SJSA1 (cell line): ENCODE results near the gene CORO1C. TPM values are rescaled to one million over a fixed set of nuclear protein-coding genes. Genes with fewer than 3 reads are reported as not detected.

Experiments used
- DNase-seq, 2 experiments: peaks; one replicate each; pipeline ENCODE4 v3.0.0-alpha.2; 2015 to 2020; ENCODE audit warnings: low spot score in 2 of 2, low read depth in 1 of 2
- H3K27ac ChIP-seq: fragments of 250-450 bp; sonication (Bioruptor Pico); 2 replicates; pipeline ENCODE4 v1.5.1; 2020; ENCODE audit warnings: mild to moderate bottlenecking, moderate library complexity
- H3K27me3 ChIP-seq: fragments of 250-450 bp; sonication (Bioruptor Pico); replicated peaks from 2 replicates; pipeline ENCODE4 v1.5.1; 2020; ENCODE audit warnings: mild to moderate bottlenecking, moderate library complexity
- H3K36me3 ChIP-seq: fragments of 250-450 bp; sonication (Bioruptor Pico); 2 replicates; pipeline ENCODE4 v1.5.1; 2020; ENCODE audit warnings: mild to moderate bottlenecking
- H3K4me1 ChIP-seq: fragments of 250-450 bp; sonication (Bioruptor Pico); replicated peaks from 2 replicates; pipeline ENCODE4 v1.6.1; 2021; ENCODE audit warnings: mild to moderate bottlenecking
- H3K4me3 ChIP-seq: fragments of 250-450 bp; sonication (Bioruptor Pico); 2 replicates; pipeline ENCODE4 v1.5.1; 2020; ENCODE audit warnings: mild to moderate bottlenecking
- H3K9me3 ChIP-seq: fragments of 250-450 bp; sonication (Bioruptor Pico); replicated peaks from 2 replicates; pipeline ENCODE4 v1.5.1; 2020; ENCODE audit warnings: mild to moderate bottlenecking
- total RNA-seq: library from RNA; depleted of rRNA; stranded (reverse); fragments of >200 nt; shearing (Covaris generic); gene quantifications from 2 replicates; pipeline ENCODE4 v1.2.3, GENCODE V29; 2014

Gene CORO1C
- total RNA-seq, 1 experiment from 2014 or later, result 136 TPM

DNA sequence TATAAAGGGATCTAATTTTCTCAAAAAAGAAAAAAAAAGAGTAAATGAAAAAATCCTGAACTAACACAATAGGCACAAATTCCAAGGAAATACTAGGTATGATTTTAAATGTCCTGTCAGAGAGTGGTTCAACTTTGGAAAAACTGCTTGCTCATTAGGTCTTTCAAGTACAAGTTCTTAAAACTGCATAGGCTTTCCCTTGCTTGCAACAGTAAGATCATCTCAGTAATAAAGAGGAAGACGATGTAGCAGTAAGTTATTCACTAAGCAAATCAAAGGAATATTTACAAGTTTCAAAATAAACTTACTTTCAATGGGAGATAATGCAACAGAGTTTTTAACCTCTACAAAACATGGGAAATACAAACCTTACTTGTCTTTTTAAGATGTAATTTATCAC, 21.6 kb downstream of the CORO1C start:
- H3K9me3 ChIP-seq, result no peaks in the 10 kb centered on the region
- H3K4me1 ChIP-seq, result peaks cover 6% of the 10 kb centered on the region
- H3K27ac ChIP-seq, result no peak overlapping the region
- H3K27me3 ChIP-seq, result no peaks in the 10 kb centered on the region
- H3K4me3 ChIP-seq, result no peak overlapping the region
- H3K36me3 ChIP-seq, result peaks cover 18% of the 10 kb centered on the region
- DNase-seq, result no peak

DNA sequence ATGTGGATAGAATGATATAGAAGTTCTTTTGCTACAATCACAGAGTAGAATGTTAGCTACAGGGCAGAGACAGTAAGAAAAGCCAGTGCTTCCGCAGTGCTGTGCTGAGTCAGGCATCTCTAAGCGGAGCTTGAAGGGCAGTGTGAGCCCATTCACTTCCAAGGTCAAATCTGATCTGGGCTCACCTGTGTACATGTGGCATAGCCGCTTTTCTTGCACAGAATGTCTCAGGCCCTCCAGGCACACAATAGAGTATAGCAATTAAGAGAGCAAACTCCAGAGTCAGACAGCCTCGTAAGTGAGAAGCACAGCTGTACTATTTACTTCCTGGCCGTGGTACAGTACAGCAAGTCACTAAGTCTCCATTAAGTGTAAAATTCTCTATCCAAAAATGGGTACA, 26.8 kb downstream of the CORO1C start:
- H3K27ac ChIP-seq, result no peak overlapping the region
- H3K4me3 ChIP-seq, result no peak overlapping the region
- H3K27me3 ChIP-seq, result no peaks in the 10 kb centered on the region
- H3K9me3 ChIP-seq, result no peaks in the 10 kb centered on the region
- peaks cover 65% of the 10 kb centered on the region for H3K36me3 ChIP-seq
- peaks cover 22% of the 10 kb centered on the region for H3K4me1 ChIP-seq
- no peak for DNase-seq

DNA sequence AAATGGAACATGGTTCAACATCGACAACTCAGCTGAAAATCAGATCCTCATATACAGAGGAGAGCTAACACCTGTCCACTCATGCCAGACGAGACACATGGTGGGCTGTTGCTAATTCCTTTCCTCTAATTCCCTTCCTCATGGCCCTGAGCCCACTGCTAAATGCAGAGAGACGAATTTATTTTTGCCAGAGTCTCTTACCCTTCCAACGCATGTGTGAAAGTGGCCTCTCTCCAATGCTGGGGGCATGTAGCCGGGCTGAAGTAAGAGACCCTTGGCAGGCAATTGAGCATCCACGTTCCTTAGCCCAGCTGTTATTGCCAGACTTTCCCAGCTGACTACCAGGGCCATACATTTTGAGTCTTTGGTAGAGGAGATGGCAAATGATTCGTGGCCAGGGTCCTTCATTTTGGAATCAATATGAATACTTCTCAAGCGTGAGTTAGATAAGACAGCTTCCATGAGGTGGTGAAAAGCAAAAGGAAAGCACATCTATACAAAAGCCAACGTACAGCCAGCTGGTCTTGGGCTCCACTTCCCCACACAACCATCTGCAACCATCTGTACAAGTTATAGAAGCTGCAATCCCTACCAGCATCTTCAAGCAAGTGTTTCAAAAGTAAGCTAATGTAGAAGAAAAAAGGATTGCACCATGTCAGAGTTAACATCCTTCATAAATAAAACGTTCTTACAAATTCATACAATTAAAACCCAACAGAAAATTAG, 28.6 kb downstream of the CORO1C start:
- no peak overlapping the region for H3K4me3 ChIP-seq
- no peaks in the 10 kb centered on the region for H3K9me3 ChIP-seq
- peaks cover 82% of the 10 kb centered on the region for H3K36me3 ChIP-seq
- peaks cover 25% of the 10 kb centered on the region for H3K4me1 ChIP-seq
- no peak overlapping the region for H3K27ac ChIP-seq
- H3K27me3 ChIP-seq, result no peaks in the 10 kb centered on the region
- DNase-seq, result no peak

DNA sequence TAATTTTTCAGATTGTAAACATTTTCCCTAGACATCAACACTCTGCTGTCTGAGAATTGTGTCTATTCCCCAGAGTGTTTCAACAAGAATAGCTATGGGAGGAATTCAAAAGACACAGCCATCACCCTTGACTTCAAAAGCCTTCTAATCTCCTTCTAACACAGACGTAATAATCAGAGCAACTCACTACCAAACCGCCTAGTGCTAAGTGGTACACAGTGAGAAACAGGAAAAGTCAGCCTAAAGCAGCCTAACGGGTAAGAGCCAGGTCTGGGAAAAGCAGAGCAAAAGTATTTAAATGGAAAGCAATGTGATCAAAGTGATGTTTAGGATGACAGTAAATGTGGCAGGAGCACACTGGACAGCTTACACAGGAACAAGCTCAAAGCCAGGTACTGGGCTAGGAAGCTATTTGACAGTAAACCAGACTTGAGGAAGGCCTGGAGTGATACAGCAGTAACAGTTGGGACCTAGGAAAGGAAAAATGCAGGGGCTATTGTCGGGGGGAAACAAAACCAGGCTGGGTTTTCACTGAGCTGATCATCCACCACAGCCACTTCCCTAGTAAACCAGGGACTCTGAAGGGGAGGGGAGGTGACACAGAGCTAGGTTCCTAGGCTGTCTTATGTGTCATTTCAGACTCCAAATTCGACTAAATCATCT, 29.4 kb downstream of the CORO1C start:
- Histone ChIP-seq H3K4me1 (peaks cover 33% of the 10 kb centered on the region), H3K4me3 (no peak overlapping the region), H3K27ac (peak overlapping the region; percentile 38), H3K36me3 (peaks cover 89% of the 10 kb centered on the region), H3K9me3 (no peaks in the 10 kb centered on the region), H3K27me3 (no peaks in the 10 kb centered on the region)
- no peak for DNase-seq

DNA sequence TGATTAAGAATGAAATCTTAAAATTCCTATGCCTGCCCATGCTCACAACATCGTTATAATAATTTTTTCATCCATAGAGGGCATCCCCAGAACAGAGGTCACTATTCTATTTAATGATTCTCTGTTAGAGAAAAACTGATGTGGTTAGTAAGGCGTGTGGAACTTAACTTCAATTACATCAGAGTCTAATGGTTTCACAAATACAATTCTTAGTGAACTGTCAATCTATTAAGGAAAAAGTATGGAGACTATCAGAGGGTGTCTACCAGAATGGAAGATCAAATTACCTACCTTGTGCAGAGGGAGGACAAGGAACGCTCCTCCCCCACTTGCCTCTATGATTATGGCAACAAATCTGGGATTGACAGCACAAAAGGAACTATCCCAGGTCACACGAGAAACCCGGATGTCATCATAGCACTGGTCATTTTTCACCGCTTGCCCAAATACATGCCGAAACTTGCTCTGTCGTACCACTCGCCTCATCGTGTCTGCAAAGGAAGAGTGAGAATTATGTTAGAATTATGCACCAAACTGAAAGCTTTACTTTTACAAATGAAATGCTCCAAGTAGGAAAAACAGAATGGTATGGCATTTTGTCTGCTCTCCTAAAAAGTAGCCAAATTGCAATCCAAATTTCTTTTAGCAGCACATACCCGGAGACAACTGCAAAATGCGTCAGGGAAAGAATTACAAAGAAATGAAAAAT, 30.3 kb downstream of the CORO1C start:
- H3K4me3 ChIP-seq, result no peak overlapping the region
- H3K36me3 ChIP-seq, result peaks cover 87% of the 10 kb centered on the region
- no peaks in the 10 kb centered on the region for H3K9me3 ChIP-seq
- peaks cover 40% of the 10 kb centered on the region for H3K4me1 ChIP-seq
- no peaks in the 10 kb centered on the region for H3K27me3 ChIP-seq
- H3K27ac ChIP-seq, result peak overlapping the region; percentile 38; the same call in 1 of the 2 replicates
- no peak for DNase-seq

DNA sequence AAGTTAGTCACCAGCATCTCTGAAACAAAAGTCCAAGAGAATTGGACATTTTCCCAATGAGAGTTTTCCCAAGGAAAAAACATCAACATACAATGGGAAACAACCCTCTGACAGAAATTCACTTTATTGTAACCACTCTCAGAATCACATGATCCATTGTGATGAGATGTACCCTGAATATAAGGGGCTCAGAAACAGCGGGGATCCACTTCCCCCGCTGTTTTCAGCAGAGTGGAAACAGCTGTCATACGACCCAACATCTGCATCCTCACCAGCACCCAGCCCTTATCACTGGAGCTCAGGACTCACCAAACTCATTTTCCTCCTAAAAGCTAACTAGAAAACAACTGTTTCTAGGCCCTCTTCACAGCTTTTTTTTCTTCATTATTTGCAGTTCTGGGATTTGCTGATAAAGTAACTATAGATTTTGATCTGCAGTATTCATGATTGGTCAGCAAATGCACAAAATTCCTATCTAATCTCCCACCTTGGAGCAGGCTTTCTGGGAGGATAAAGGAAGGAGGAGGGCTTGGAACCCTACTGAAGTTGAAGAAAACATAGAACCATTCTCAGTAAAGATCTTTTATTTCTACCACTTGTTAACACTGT, 31.3 kb downstream of the CORO1C start:
- Histone ChIP-seq H3K4me1 (peaks cover 50% of the 10 kb centered on the region), H3K9me3 (no peaks in the 10 kb centered on the region), H3K27ac (no peak overlapping the region), H3K36me3 (peaks cover 88% of the 10 kb centered on the region), H3K27me3 (no peaks in the 10 kb centered on the region), H3K4me3 (no peak overlapping the region)
- DNase-seq, result no peak

DNA sequence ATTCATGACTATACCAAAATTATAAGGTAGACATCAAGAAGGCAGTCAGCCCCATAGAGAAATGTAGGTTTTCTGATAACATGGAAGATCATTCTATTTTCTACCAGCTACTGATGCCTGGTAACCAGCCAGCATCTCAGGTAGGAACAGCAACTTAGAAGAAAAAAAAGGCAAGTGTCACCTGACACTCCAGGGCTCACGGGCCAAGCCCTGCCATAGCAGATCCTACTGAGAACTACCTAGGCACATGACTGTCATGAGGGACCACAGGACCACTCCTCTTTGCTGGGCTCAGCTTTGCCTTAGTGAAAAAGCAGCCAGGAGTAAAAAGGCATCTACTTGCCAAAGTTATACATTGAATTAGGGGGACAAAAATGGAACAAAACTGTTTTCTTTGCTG, 33.4 kb downstream of the CORO1C start:
- peak overlapping the region; percentile 88; the same call in 1 of the 2 replicates for H3K27ac ChIP-seq
- peaks cover 60% of the 10 kb centered on the region for H3K4me1 ChIP-seq
- no peak overlapping the region for H3K4me3 ChIP-seq
- no peaks in the 10 kb centered on the region for H3K27me3 ChIP-seq
- no peak for DNase-seq
- H3K9me3 ChIP-seq, result no peaks in the 10 kb centered on the region
- H3K36me3 ChIP-seq, result peaks cover 77% of the 10 kb centered on the region

DNA sequence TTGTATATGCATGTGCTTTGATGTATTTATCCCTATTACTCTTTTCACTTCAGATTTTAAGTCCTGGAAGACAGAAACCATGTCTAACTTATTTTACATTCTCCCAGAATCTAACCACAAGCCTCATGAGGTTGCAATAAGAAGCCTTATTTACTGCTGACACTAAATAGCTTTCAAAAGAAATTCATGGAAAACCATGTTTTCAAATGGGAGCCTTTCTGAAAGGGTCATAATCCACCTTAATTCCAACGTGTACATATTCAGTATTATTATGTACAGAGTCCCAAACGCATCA, 34.4 kb downstream of the CORO1C start:
- no peak for DNase-seq
- Histone ChIP-seq H3K27ac (peak overlapping the region; percentile 88), H3K36me3 (peaks cover 68% of the 10 kb centered on the region), H3K4me1 (peaks cover 60% of the 10 kb centered on the region), H3K9me3 (no peaks in the 10 kb centered on the region), H3K27me3 (no peaks in the 10 kb centered on the region), H3K4me3 (no peak overlapping the region)

DNA sequence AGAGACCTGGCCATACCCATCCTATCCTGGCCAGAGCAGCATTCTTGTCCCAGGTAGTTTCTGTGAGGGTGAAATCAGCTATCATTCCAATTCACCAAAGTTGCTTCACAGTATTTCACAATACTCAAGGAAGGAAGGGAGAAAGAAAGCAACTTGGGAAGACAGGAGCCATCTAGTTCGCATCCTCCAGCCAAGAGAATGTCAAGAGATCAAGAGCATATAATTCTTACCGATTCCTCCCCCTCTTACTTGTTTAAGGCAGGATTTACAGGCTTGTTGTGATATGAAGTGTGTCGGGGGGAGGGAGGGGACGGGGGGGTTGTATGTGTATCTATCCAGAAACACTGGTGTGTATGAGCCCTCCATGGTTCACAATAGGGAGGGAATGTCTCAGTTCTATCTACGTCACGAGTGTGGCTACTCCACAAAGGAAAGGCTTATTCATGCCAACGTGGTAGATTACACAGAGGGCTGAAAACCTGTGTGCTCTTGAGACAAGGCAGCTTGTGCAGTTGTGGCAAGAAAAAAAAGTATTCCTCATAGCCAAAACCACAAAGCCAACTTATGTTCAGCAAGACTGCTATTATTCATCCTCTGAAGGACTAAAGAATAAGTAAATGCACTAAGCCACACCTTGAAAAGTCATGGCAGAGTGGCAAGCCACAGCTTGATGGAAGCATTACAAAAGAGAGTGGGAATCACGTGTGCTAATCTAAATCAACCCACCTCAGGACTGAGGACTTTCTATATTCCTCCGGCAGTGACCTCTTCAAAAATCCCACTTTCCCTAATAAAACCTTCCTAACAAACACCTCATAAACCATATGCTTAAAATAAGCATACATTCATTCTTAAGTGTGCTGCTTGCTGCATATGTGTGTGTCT, 35.0 kb downstream of the CORO1C start:
- H3K27me3 ChIP-seq, result no peaks in the 10 kb centered on the region
- no peak overlapping the region for H3K4me3 ChIP-seq
- peaks cover 56% of the 10 kb centered on the region for H3K4me1 ChIP-seq
- no peaks in the 10 kb centered on the region for H3K9me3 ChIP-seq
- peak; percentile 72 to 87 for DNase-seq
- H3K36me3 ChIP-seq, result peaks cover 62% of the 10 kb centered on the region
- H3K27ac ChIP-seq, result peak overlapping the region; percentile 88

DNA sequence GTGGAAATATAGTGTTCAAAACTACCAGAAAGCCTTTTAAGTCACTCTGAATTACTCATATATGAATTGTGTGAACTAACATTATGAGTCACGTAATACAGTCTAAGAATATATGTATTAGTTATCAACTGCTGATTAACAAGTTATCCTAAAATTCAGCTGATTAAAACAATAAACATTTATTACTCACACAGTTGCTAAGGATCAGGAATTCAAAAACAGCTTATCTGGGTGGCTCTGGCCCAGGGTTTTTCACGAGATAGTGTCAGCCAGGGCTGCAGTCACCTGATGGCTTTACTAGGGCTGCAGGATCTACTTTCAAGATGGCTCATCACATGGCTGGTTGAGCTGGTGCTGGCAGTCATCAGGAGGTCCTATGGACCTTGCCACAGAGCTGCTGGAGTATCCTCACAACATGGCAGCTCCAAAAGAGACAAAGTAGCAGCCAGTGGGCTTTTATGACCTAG, 36.5 kb downstream of the CORO1C start:
- Histone ChIP-seq H3K27me3 (no peaks in the 10 kb centered on the region), H3K4me3 (no peak overlapping the region), H3K36me3 (peaks cover 47% of the 10 kb centered on the region), H3K9me3 (no peaks in the 10 kb centered on the region), H3K4me1 (peaks cover 69% of the 10 kb centered on the region), H3K27ac (no peak overlapping the region)
- no peak for DNase-seq

DNA sequence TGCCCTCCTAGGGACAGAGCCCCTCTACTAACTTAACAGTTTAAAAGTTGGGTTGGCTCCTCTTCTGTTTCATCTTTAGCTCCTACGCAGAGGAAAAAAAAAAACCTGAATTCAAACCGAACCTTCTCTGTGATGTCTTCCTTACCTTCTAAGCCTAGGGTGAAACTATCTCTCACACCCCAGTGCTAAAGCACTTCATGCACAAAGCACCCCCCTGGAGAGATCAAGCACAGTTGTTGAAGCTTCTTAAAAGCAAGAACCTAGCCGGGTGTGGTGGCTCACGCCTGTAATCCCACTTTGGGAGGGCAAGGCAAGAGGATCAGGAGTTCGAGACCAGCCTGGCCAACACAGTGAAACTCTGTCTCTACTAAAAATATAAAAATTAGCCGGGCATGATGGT, 37.6 kb downstream of the CORO1C start:
- Histone ChIP-seq H3K27me3 (no peaks in the 10 kb centered on the region), H3K36me3 (peaks cover 36% of the 10 kb centered on the region), H3K4me3 (no peak overlapping the region), H3K27ac (no peak overlapping the region), H3K9me3 (no peaks in the 10 kb centered on the region), H3K4me1 (peaks cover 77% of the 10 kb centered on the region)
- DNase-seq, result no peak

DNA sequence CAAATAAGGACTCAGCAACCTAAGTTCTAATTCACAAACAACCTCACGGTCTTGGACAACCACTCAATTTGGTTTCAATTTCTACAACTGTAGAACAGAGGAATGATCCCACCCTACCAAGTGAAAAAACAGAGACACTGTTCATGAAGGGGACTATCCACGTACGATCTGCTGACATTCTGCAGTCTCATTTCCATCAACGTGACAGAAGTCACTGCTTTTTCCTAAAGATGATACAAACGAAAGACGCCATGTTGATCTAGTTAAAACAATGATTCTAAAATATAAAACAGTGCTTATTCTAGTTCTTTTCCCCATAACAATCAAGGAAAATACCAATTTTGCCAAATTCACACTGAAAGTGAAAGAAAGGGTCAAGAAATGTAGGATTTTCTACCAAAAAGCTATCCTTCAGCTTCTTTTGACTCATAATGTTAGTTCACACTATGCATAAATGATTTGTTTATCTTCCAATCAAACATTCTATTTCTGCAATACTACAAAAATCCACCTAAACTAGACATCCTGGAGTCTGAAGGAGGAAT, 38.1 kb downstream of the CORO1C start:
- H3K9me3 ChIP-seq, result no peaks in the 10 kb centered on the region
- H3K4me1 ChIP-seq, result peaks cover 77% of the 10 kb centered on the region
- no peak overlapping the region for H3K4me3 ChIP-seq
- DNase-seq, result no peak
- peak overlapping the region; percentile 12 for H3K27ac ChIP-seq
- peaks cover 31% of the 10 kb centered on the region for H3K36me3 ChIP-seq
- no peaks in the 10 kb centered on the region for H3K27me3 ChIP-seq
